ENCODE results near the gene ZC3H14.

Gene ZC3H14

DNA sequence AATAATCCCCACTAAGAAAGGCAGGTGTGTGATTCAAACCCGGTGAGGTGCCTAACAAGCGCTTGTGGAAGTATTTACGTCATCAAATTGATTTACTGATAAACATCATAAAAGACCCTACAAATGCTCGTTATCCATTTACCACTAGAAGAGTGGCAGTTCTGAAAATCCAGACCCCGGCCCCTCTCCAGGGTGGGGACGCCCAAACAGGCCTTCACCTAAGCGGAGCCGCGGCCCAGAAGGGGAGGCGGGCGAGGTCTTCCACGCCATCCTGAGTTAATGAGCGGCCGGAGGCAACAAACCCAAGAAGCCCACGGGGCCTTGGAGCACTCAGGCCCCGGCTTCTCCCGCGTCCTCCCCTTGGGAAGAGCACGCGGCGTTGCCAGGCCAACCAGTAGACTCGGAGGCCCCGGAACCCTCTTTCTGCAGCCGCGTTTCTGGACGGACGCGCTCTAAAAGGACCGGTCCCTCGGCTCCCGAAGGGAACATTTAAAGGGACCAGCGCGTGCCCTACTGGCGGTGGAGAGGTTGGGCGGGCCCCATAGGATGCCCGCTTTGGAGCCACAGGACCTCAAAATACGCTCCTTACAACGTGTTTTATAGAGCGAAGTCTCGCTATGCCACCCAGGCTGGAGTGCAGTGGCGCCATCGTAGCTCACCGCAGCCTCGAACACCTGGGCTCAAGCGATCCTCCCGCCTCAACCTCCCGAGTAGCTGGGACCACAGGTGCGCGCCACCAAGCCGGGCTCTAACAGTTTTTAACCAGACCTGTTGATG, 11.6 kb upstream of the ZC3H14 start:
- POLR2A ChIA-PET: no interaction called here
- TF ChIP-seq, protein P1, sequence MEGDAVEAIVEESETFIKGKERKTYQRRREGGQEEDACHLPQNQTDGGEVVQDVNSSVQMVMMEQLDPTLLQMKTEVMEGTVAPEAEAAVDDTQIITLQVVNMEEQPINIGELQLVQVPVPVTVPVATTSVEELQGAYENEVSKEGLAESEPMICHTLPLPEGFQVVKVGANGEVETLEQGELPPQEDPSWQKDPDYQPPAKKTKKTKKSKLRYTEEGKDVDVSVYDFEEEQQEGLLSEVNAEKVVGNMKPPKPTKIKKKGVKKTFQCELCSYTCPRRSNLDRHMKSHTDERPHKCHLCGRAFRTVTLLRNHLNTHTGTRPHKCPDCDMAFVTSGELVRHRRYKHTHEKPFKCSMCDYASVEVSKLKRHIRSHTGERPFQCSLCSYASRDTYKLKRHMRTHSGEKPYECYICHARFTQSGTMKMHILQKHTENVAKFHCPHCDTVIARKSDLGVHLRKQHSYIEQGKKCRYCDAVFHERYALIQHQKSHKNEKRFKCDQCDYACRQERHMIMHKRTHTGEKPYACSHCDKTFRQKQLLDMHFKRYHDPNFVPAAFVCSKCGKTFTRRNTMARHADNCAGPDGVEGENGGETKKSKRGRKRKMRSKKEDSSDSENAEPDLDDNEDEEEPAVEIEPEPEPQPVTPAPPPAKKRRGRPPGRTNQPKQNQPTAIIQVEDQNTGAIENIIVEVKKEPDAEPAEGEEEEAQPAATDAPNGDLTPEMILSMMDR (IDR thresholded peaks at IDR 0.05; ENCODE audit: insufficient read depth, low read length, missing control alignments): peak; percentile 44
- H3K4me3 ChIP-seq (ENCODE audit: low read depth, low read length): peak overlapping the region; percentile 80
- no peak for DNase-seq (ENCODE audit: low read depth, low spot score)
- CTCF ChIA-PET: interaction anchor here (0.9 to 3.0 kb wide), 3 partner anchors 29 to 362 kb away, joined by 3 to 15 read pairs (median 5); no protein-coding TSS in a partner anchor

- peak overlapping the region; percentile 80 for H3K4me3 ChIP-seq (ENCODE audit: low read depth, low read length)
- TF ChIP-seq, protein P1 (IDR thresholded peaks at IDR 0.05; ENCODE audit: insufficient read depth, low read length, missing control alignments): no peak
- DNase-seq (ENCODE audit: low read depth, low spot score): no peak
- ChIA-PET CTCF (interaction anchor here (0.9 to 3.0 kb wide), 3 partner anchors 30 to 363 kb away, joined by 3 to 15 read pairs (median 5); no protein-coding TSS in a partner anchor), POLR2A (no interaction called here)
These were observed 10.8 kb upstream of the ZC3H14 start for GRCh38 chr14:88551980-88552431.

- TF ChIP-seq, protein P1 (IDR thresholded peaks at IDR 0.05; ENCODE audit: insufficient read depth, low read length, missing control alignments): no peak
- no peak for DNase-seq (ENCODE audit: low read depth, low spot score)
- ChIA-PET CTCF (interaction anchor here (1.3 to 3.0 kb wide), 3 partner anchors 60 to 364 kb away, joined by 4 to 15 read pairs (median 5); no protein-coding TSS in a partner anchor), POLR2A (no interaction called here)
- no peak overlapping the region for H3K4me3 ChIP-seq (ENCODE audit: low read depth, low read length)
These were observed 10.0 kb upstream of the ZC3H14 start for GRCh38 chr14:88552876-88553275.

DNA sequence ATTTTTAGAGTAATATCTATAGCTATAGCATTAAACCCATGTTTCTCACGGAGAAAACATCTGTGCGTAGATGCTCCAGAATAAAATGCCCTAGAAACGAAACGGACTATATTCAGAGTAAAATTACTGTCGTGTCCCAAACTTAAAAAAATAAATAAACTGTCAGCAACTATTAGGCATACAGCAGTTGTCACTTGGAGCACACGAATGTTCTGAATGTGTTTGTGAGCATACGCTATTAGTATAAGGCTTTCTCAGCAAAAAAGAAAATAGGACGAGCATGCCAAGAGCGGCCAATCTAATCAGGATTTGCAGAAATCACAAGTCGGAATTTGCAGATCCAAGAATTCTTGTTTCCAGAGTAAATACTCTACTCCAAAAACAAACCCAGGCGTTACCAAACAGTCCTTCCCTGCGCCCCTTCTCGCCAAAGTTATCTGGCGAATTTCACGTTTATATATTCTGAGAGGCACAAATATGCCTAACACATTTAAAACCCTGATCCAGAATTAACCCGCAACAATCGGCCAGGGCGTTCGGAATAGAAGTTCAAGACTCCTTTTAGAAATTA, 8.9 kb upstream of the ZC3H14 start:
- no peak for DNase-seq (ENCODE audit: low read depth, low spot score)
- peak overlapping the region; percentile 75 for H3K4me3 ChIP-seq (ENCODE audit: low read depth, low read length)
- POLR2A ChIA-PET: no interaction called here
- TF ChIP-seq, protein P1 (IDR thresholded peaks at IDR 0.05; ENCODE audit: insufficient read depth, low read length, missing control alignments): no peak
- CTCF ChIA-PET: interaction anchor here (1.3 kb wide), 1 partner anchor 365 kb away, joined by 4 read pairs; no protein-coding TSS in a partner anchor

DNA sequence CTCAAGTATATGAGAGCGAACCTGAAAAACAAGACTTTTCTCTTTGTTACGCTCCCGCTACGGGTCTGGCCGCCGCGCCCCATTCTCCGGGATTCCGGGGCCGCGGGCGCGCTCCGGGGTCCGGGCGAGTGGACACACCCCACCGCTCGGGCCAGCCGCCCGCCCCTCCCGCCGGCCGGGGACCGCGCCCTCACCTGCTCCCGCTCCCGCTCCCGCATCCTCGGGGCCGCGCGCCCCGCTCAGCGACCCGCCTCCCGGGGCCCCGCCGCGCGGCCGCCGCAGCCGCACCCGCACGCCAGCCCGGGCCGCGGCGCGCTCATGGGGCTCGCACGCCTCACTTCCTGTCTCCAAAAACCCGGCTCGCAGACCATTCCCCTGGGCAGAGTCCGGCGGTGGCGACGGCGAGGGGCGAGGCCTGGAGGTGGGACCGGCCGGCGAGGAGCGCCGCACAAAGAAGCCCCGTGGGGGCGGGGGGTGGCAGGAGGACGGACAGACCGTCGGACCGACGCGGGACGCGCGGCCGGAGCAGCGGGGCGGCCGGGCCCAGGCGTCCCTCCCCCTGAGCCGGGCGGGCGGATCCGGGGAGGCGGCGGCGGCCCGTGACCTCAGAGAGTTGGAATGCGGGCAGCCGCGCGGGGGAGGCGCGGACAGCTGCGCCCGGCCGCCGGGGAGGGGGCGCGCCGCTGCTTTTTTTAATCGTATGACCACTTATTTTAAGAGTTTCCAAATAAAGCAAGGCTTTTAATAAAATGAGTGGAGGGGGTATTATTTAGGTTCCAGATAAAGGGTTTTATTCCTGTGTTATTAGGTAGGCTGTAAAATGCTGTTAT, 8.2 kb upstream of the ZC3H14 start, which contains the start of gene PTPN21:
TSS of gene PTPN21 (minus strand) at position 551 of the 830 bp plus-strand sequence. CDS start 4,590 bp downstream, outside the sequence.
- POLR2A ChIA-PET: interaction anchor here (0.7 kb wide), 1 partner anchor 55 kb away, joined by 3 read pairs; no protein-coding TSS in a partner anchor

More for the DNA sequence above, 8.2 kb upstream of the ZC3H14 start, which contains the start of gene PTPN21:
- TF ChIP-seq, protein P1 (IDR thresholded peaks at IDR 0.05; ENCODE audit: insufficient read depth, low read length, missing control alignments): no peak
- H3K4me3 ChIP-seq (ENCODE audit: low read depth, low read length): peak within 1 kb of the TSS; percentile 75
- DNase-seq (ENCODE audit: low read depth, low spot score): no peak
- CTCF ChIA-PET: interaction anchor here (1.2 to 2.1 kb wide), 2 partner anchors 66 to 366 kb away, joined by 6 to 7 read pairs; no protein-coding TSS in a partner anchor

Measured in AG04449 (cell line).